ENCODE results near the gene RRBP1. TPM values are rescaled to one million over a fixed set of nuclear protein-coding genes. Genes with fewer than 3 reads are reported as not detected.
A peak's percentile ranks its signal among the peaks of the same experiment; 100 is the strongest.

RRBP1 gene
- total RNA-seq, 2 donors from 2014 or later, result 191 to 212 TPM

DNA sequence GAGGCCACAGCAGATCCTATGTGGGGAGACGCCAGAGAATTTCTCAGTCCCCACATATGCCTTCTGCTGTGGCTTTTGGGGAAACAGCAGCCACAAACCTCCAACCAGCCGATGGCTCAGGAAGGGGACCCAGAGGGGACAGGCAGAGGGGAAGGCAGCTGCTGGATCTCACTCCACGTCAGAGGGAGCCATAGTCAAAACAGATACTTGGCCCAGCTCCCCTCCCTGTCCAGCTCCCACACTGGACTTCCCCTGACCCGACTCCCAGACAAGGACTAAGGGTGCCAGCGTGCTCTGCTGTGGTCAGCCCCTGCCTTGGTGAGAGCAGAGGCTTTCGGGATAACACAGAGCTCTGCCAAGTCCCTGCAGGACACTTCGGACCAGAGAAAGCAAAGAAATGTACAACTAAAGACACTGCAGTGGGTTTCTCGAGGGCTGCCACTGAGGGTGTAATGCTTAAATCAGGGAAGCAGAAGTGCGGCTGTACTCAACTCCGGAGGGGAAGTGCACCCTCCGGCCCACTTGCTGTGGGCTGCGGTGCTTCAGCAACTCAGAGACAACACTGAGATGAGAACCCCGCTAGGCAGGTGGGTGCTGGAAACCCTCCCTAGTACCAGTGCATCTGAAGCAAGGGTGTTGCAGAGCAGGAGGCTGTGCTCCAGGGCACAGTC is 47.2 kb downstream of the RRBP1 start:
- Histone ChIP-seq H3K4me3 (ENCODE audit: low read length) (no peak overlapping the region), H3K27me3 (ENCODE audit: control insufficient read depth, insufficient read depth, low read length, poor library complexity, severe bottlenecking) (no peaks in the 10 kb centered on the region), H3K4me1 (ENCODE audit: control insufficient read depth, insufficient read depth, low read length) (no peaks in the 10 kb centered on the region), H3K36me3 (ENCODE audit: control insufficient read depth, insufficient read depth, low read length) (peaks cover 80% of the 10 kb centered on the region), H3K9me3 (ENCODE audit: control insufficient read depth, low read length) (no peaks in the 10 kb centered on the region), H3K9ac (ENCODE audit: extremely low read depth, low read length, poor library complexity, severe bottlenecking) (no peak overlapping the region), H3K27ac (ENCODE audit: low read depth, low read length) (no peak overlapping the region)
- H3K36me3 Mint-ChIP-seq (ENCODE audit: low read depth), result peaks cover 72% of the 10 kb centered on the region
- 95 to 97% methylated on average over 7 to 13 of the region's 13 CpGs for whole genome bisulfite sequencing, 2 experiments (ENCODE audit: insufficient coverage in 1 of 2, insufficient read length in 1 of 2)
- no peak overlapping the region for H3K27ac Mint-ChIP-seq
- DNase-seq, result no peak
- H3K9me3 Mint-ChIP-seq, result no peaks in the 10 kb centered on the region
- TF ChIP-seq CTCF (conservative IDR thresholded peaks at IDR 0.05), result no peak
- H3K4me1 Mint-ChIP-seq, result no peaks in the 10 kb centered on the region
- no peaks in the 10 kb centered on the region for H3K27me3 Mint-ChIP-seq (ENCODE audit: insufficient read depth)
- H3K4me3 Mint-ChIP-seq, result no peak overlapping the region

GRCh38 chr20:17633850-17634500 is 48.1 kb downstream of the RRBP1 start:
- Histone ChIP-seq H3K9ac (ENCODE audit: extremely low read depth, low read length, poor library complexity, severe bottlenecking) (no peak overlapping the region), H3K27me3 (ENCODE audit: control insufficient read depth, insufficient read depth, low read length, poor library complexity, severe bottlenecking) (no peaks in the 10 kb centered on the region), H3K36me3 (ENCODE audit: control insufficient read depth, insufficient read depth, low read length) (peaks cover 82% of the 10 kb centered on the region), H3K9me3 (ENCODE audit: control insufficient read depth, low read length) (no peaks in the 10 kb centered on the region), H3K27ac (ENCODE audit: low read depth, low read length) (no peak overlapping the region), H3K4me3 (ENCODE audit: low read length) (no peak overlapping the region), H3K4me1 (ENCODE audit: control insufficient read depth, insufficient read depth, low read length) (no peaks in the 10 kb centered on the region)
- Mint-ChIP-seq H3K27me3 (ENCODE audit: insufficient read depth) (no peaks in the 10 kb centered on the region), H3K27ac (no peak overlapping the region), H3K36me3 (ENCODE audit: low read depth) (peaks cover 66% of the 10 kb centered on the region), H3K4me3 (no peak overlapping the region), H3K9me3 (no peaks in the 10 kb centered on the region), H3K4me1 (no peaks in the 10 kb centered on the region)
- DNase-seq, result no peak
- TF ChIP-seq CTCF (conservative IDR thresholded peaks at IDR 0.05), result no peak
- 94 to 99% methylated on average over 14 to 18 of the region's 18 CpGs for WGBS, 2 experiments (ENCODE audit: insufficient coverage in 1 of 2, insufficient read length in 1 of 2)

GRCh38 chr20:17633221-17633849 is 48.7 kb downstream of the RRBP1 start:
- peaks cover 82% of the 10 kb centered on the region for H3K36me3 ChIP-seq (ENCODE audit: control insufficient read depth, insufficient read depth, low read length)
- 93 to 100% methylated on average over 3 to 13 of the region's 13 CpGs for WGBS, 2 experiments (ENCODE audit: insufficient coverage in 1 of 2, insufficient read length in 1 of 2)

More at GRCh38 chr20:17633221-17633849, 48.7 kb downstream of the RRBP1 start:
- Mint-ChIP-seq H3K27ac (peak overlapping the region; percentile 71), H3K27me3 (ENCODE audit: insufficient read depth) (no peaks in the 10 kb centered on the region), H3K4me1 (no peaks in the 10 kb centered on the region), H3K36me3 (ENCODE audit: low read depth) (peaks cover 69% of the 10 kb centered on the region), H3K9me3 (no peaks in the 10 kb centered on the region), H3K4me3 (no peak overlapping the region)
- Histone ChIP-seq H3K27me3 (ENCODE audit: control insufficient read depth, insufficient read depth, low read length, poor library complexity, severe bottlenecking) (no peaks in the 10 kb centered on the region), H3K9me3 (ENCODE audit: control insufficient read depth, low read length) (no peaks in the 10 kb centered on the region), H3K4me3 (ENCODE audit: low read length) (no peak overlapping the region), H3K9ac (ENCODE audit: extremely low read depth, low read length, poor library complexity, severe bottlenecking) (no peak overlapping the region), H3K4me1 (ENCODE audit: control insufficient read depth, insufficient read depth, low read length) (no peaks in the 10 kb centered on the region), H3K27ac (ENCODE audit: low read depth, low read length) (no peak overlapping the region)
- TF ChIP-seq CTCF (conservative IDR thresholded peaks at IDR 0.05), result no peak
- DNase-seq, result no peak

Data from endodermal cell (in vitro differentiated cells).